K562 (cell line): ENCODE results near the gene ZNF273. TPM values are rescaled to one million over a fixed set of nuclear protein-coding genes. Genes with fewer than 3 reads are reported as not detected.

Source experiments
- BRCA1 ChIP-seq, 2 experiments: fragments of 450-650 bp in 1 of 2; sonication (generic) in 1 of 2; formaldehyde crosslinking in 1 of 2; IDR thresholded peaks; 2 replicates each; pipeline versions ENCODE4 v1.5.0 to v1.6.1; 2017 to 2020; ENCODE audit warnings: mild to moderate bottlenecking in 1 of 2, missing genetic modification reagents in 1 of 2
- CCNT2 ChIP-seq: IDR thresholded peaks from 2 replicates; pipeline ENCODE4 v1.6.1; 2011; ENCODE audit warnings: borderline replicate concordance, low read depth, mild to moderate bottlenecking, moderate library complexity, mixed read lengths, low read length; ENCODE audit not compliant: insufficient read length; ENCODE audit errors: extremely low read depth
- FOXP1 ChIP-seq: sonication (generic); formaldehyde crosslinking; IDR thresholded peaks from 2 replicates; pipeline ENCODE4 v1.8.0; 2022; ENCODE audit warnings: mild to moderate bottlenecking, missing genetic modification reagents
- GABPB1 ChIP-seq: sonication (generic); formaldehyde crosslinking; IDR thresholded peaks from 2 replicates; pipeline ENCODE4 v1.8.0; 2022; ENCODE audit warnings: mild to moderate bottlenecking, missing genetic modification reagents
- GATAD2A ChIP-seq: fragments of 450-650 bp; IDR thresholded peaks from 2 replicates; pipeline ENCODE4 v1.6.1; 2017
- KDM5B ChIP-seq: fragments of 200-600 bp; sonication (generic); IDR thresholded peaks from 2 replicates; pipeline ENCODE4 v1.6.1; 2012; ENCODE audit warnings: low read depth, mild to moderate bottlenecking, moderate library complexity, low read length, control low read depth, inconsistent platforms; ENCODE audit not compliant: insufficient replicate concordance
- MECOM ChIP-seq: fragments of 250-450 bp; sonication (Bioruptor Pico); IDR thresholded peaks from 2 replicates; pipeline ENCODE4 v1.8.0; 2022; ENCODE audit warnings: inconsistent platforms
- MTA2 ChIP-seq: fragments of 450-650 bp; IDR thresholded peaks from 2 replicates; pipeline ENCODE4 v1.6.1; 2016; ENCODE audit warnings: low read depth
- PHB2 ChIP-seq: fragments of 450-650 bp; IDR thresholded peaks from 2 replicates; pipeline ENCODE4 v1.6.1; 2017; ENCODE audit warnings: low read depth
- POLR3A ChIP-seq: IDR thresholded peaks from 2 replicates; pipeline ENCODE4 v1.6.1; 2011; ENCODE audit warnings: borderline replicate concordance, mild to moderate bottlenecking, moderate library complexity; ENCODE audit not compliant: insufficient read length, insufficient read depth; ENCODE audit errors: extremely low read depth
- RCOR1 ChIP-seq, 2 experiments: IDR thresholded peaks; 2 replicates each; pipeline ENCODE4 v1.6.1; 2012; ENCODE audit warnings: low read depth in 2 of 2, low read length in 2 of 2, borderline replicate concordance in 1 of 2, improper control_type of control experiment in 1 of 2
- SMARCA5 ChIP-seq: fragments of 450-650 bp; IDR thresholded peaks from 2 replicates; pipeline ENCODE4 v1.6.1; 2016
- SRSF1 ChIP-seq: fragments of 200-400 bp; formaldehyde crosslinking; IDR thresholded peaks from 2 replicates; pipeline ENCODE4 v1.6.1; 2017; ENCODE audit warnings: mild to moderate bottlenecking, low read depth, low read length, moderate library complexity
- SRSF9 ChIP-seq: fragments of 200-400 bp; formaldehyde crosslinking; IDR thresholded peaks from 2 replicates; pipeline ENCODE4 v1.6.1; 2017; ENCODE audit warnings: low read depth, low read length, borderline replicate concordance
- STAT5A ChIP-seq: IDR thresholded peaks from 2 replicates; pipeline ENCODE4 v1.6.1; 2012; ENCODE audit warnings: low read length, inconsistent platforms, borderline replicate concordance
- SUPT5H ChIP-seq: fragments of 450-650 bp; IDR thresholded peaks from 2 replicates; pipeline ENCODE4 v1.6.1; 2016
- TCFL5 ChIP-seq: fragments of 250-450 bp; sonication (Bioruptor Pico); conservative IDR thresholded peaks from 2 replicates; pipeline ENCODE4 v1.6.1; 2021; ENCODE audit warnings: mild to moderate bottlenecking, moderate library complexity, matching md5 sums
- ZEB2 ChIP-seq: fragments of 450-650 bp; IDR thresholded peaks from 2 replicates; pipeline ENCODE4 v1.6.1; 2016
- ZNF124 ChIP-seq: sonication (generic); formaldehyde crosslinking; IDR thresholded peaks from 2 replicates; pipeline ENCODE4 v1.8.1; 2022; ENCODE audit warnings: missing genetic modification reagents
- ZNF274 ChIP-seq: IDR thresholded peaks from 2 replicates; pipeline ENCODE4 v1.6.1; 2011; ENCODE audit warnings: low read depth, mild to moderate bottlenecking, low read length, moderate library complexity, borderline replicate concordance
- ZNF584 ChIP-seq: fragments of 200-800 bp; sonication (Bioruptor generic); IDR thresholded peaks from 2 replicates; pipeline ENCODE4 v1.6.1; 2016; ENCODE audit warnings: low read depth, mild to moderate bottlenecking, missing genetic modification characterization, missing compliant biosample characterization
- ZNF609 ChIP-seq: sonication (generic); formaldehyde crosslinking; IDR thresholded peaks from 2 replicates; pipeline ENCODE4 v1.8.1; 2023; ENCODE audit warnings: missing genetic modification reagents, mild to moderate bottlenecking, borderline replicate concordance
- polyA plus RNA-seq, 8 experiments: library from polyadenylated mRNA; depleted of rRNA in 4 of 8; stranded (reverse) in 5 of 8; unstranded in 3 of 8; fragments of >200 nt; fragmentation: Nextera tagmentation in 2 of 8; fragmentation: Illumina TruSeq in 1 of 8; extraction: Ambion mirVana in 2 of 8; extraction: Trizol in 1 of 8; gene quantifications; 2 replicates each; pipeline versions ENCODE4 v1.2.1 to v1.2.3, GENCODE V29; 2011 to 2014; ENCODE audit warnings: inconsistent platforms in 1 of 8, missing spikeins in 1 of 8
- total RNA-seq, 7 experiments: library from RNA; depleted of rRNA in 6 of 7; stranded (reverse); fragments of >200 nt in 6 of 7; fragmentation: Illumina TruSeq in 2 of 7; extraction: Trizol in 2 of 7; gene quantifications; 2 replicates each; pipeline versions ENCODE4 v1.2.1 to v1.2.3, GENCODE V29; 2011 to 2021; ENCODE audit warnings: low replicate concordance in 1 of 7
- TF ChIP-seq, protein P1 (sequence below): sonication (generic); formaldehyde crosslinking; IDR thresholded peaks from 2 replicates; pipeline ENCODE4 v1.8.0; 2022; ENCODE audit warnings: mild to moderate bottlenecking, missing genetic modification reagents, borderline replicate concordance

Gene ZNF273
- total and polyA plus RNA-seq, 9 of the 15 experiments (the other 6 are each of a cell fraction or from before 2014, with no cell fraction given), result 13.3 to 37.0 (median 20.7) TPM

DNA sequence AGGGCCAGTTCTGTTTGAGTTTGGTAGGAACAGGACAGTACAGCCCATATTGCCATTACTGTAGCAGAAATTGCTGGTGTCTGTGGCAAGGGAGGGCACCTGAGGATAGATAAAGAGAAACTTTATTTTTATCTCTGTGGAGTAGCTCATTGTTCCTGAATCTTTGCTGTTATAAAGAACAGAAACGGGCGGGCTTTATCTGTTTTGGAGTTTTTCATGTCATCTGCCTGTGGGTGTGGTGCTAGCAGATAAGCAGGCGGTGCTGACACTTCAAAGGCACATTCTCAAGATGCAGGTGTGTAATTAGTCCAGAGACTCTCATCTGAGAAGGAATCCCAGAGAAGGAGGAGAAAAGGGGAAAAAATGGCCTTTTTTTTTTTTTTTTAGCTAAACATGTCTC lies 11.5 kb downstream of the ZNF273 start (continued):
- no peak for TF ChIP-seq TCFL5
- peak; percentile 62 to 78; a peak in 3 of 4 replicates for TF ChIP-seq RCOR1 (IDR thresholded peaks at IDR 0.05; ENCODE audit: borderline replicate concordance in 1 of 2, low read depth in 2 of 2, low read length in 2 of 2)
- TF ChIP-seq GABPB1 (CRISPR knock-in tag), result no peak
- peak; percentile 51 for TF ChIP-seq CCNT2
- peak; percentile 93 for TF ChIP-seq ZEB2
- TF ChIP-seq FOXP1 (CRISPR knock-in tag), result no peak
- TF ChIP-seq SRSF1, result no peak
- TF ChIP-seq SUPT5H, result no peak
- TF ChIP-seq ZNF124 (CRISPR knock-in tag), result no peak
- TF ChIP-seq GATAD2A, result no peak
- TF ChIP-seq KDM5B, result no peak
- TF ChIP-seq, protein P1, sequence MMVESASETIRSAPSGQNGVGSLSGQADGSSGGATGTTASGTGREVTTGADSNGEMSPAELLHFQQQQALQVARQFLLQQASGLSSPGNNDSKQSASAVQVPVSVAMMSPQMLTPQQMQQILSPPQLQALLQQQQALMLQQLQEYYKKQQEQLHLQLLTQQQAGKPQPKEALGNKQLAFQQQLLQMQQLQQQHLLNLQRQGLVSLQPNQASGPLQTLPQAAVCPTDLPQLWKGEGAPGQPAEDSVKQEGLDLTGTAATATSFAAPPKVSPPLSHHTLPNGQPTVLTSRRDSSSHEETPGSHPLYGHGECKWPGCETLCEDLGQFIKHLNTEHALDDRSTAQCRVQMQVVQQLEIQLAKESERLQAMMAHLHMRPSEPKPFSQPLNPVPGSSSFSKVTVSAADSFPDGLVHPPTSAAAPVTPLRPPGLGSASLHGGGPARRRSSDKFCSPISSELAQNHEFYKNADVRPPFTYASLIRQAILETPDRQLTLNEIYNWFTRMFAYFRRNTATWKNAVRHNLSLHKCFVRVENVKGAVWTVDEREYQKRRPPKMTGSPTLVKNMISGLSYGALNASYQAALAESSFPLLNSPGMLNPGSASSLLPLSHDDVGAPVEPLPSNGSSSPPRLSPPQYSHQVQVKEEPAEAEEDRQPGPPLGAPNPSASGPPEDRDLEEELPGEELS, result no peak
- TF ChIP-seq PHB2, result no peak
- TF ChIP-seq ZNF584 (CRISPR knock-in tag), result no peak
- peak; percentile 57; the same call in 1 of the 2 replicates for TF ChIP-seq STAT5A
- peak; percentile 88 for TF ChIP-seq MTA2
- no peak for TF ChIP-seq POLR3A
- TF ChIP-seq ZNF609 (CRISPR knock-in tag), result no peak
- TF ChIP-seq SRSF9, result no peak
- TF ChIP-seq ZNF274, result peak; percentile 59; the same call in 1 of the 2 replicates
- TF ChIP-seq BRCA1 (IDR thresholded peaks at IDR 0.05), result no peak
- TF ChIP-seq BRCA1 (CRISPR knock-in tag; IDR thresholded peaks at IDR 0.05), result no peak
- peak; percentile 62; the same call in 1 of the 2 replicates for TF ChIP-seq MECOM (CRISPR knock-in tag)
- TF ChIP-seq SMARCA5, result no peak
